A549 treated with DMSO at 1 μM for 4 hours (cell line): ENCODE results near the gene THUMPD1. TPM values are rescaled to one million over a fixed set of nuclear protein-coding genes. Genes with fewer than 3 reads are reported as not detected.

ENCODE experiments used
- total RNA-seq: library from RNA; stranded (reverse); fragments of 200-300 nt; extraction: Qiagen RNA extraction; gene quantifications from 5 replicates; pipeline ENCODE4 v1.2.3, GENCODE V29; 2022; ENCODE audit warnings: low read depth

The THUMPD1 gene, protein sequence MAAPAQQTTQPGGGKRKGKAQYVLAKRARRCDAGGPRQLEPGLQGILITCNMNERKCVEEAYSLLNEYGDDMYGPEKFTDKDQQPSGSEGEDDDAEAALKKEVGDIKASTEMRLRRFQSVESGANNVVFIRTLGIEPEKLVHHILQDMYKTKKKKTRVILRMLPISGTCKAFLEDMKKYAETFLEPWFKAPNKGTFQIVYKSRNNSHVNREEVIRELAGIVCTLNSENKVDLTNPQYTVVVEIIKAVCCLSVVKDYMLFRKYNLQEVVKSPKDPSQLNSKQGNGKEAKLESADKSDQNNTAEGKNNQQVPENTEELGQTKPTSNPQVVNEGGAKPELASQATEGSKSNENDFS
- total RNA-seq, result 23.5 to 29.3 TPM (median 28.5 TPM) in 5 replicates

DNA sequence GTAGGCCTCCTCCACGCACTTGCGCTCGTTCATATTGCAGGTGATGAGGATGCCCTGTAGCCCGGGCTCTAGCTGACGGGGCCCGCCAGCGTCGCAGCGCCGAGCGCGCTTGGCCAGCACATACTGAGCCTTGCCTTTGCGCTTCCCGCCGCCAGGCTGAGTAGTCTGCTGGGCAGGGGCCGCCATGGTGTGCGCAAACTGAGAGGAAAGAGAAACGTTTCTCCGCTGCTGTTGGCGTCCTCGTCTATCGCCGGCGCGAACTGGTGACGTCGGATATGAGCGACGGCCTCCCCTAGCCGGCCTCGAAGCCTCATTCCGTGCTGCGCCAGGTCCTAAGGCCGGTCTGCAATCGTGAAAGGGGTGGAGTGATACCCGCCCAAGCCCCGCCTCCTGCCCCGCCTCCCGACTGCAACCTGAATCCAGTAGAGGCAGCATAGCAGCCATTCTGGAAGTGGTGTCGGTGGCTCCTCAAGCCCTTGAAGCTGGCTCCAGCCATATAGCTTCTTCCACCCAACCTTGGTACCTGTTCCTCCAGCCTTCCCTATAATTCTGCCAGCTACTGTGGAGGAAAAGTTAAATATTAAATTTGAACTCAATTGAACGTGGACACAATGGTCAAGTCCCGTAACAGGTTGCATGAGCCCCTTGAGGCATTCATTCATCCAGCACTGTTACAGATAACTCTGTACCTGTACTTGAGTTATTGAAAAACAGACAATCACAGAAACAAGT lies at the start of gene THUMPD1:
Gene THUMPD1, minus strand, starts transcription at position 265 of the 732 bp plus-strand sequence. Its CDS starts 79 bp downstream, at position 186.

DNA sequence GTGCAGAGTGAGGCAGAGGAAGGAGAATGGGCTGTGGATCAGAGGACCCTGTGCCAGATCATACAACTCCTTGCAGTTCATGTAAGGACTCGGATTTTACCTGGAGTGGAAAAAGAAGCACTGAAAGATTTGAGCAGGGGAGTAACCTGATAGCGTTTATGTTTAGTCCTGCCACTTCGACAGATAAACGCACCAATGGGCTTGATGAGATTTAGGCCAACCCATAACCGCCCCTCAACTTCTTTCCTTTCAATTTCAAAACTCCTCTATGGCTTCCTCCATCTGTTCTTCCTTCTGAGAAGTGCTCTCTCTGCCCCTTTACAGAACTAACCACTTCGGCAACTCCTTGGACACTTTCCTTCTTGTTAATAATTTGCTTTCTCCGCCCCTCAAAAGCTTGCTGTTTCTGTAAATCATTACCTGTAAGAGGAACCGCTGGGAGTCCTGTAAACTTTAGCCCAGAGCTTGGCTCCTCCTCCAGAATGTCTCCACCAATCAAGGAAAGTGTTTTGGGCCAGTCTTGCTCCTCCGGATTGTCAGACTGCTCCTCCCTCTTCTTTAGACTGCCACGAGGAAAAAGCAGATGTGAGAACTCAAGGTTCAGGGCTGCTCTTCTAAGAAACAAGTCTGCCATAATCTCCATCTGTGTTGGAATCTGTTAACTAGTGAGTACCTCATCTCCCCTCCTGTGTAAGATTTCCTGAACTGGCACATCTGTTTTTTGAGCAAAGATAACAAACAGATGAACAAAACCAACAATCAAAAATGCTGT lies 22.0 kb upstream of the THUMPD1 start, which contains the start of gene ACSM3:
Gene ACSM3, plus strand, starts transcription at position 554 of the 772 bp plus-strand sequence. CDS start 6,021 bp downstream, outside the sequence.

Other genes starting within 250 kb of the THUMPD1 start
- not detected in 5 replicates for gene ACSM2B, start 165.5 kb downstream of the THUMPD1 start, total RNA-seq
- not detected in 5 replicates for gene ACSM1, start 44.1 kb downstream of the THUMPD1 start, total RNA-seq
- gene ACSM3, start 22.2 kb upstream of the THUMPD1 start, total RNA-seq, result 3.5 to 4.6 TPM (median 4.5 TPM) in 5 replicates
- 13.1 to 16.3 TPM (median 16.2 TPM) in 5 replicates for gene ERI2, start 64.7 kb upstream of the THUMPD1 start, total RNA-seq
- gene REXO5, start 64.7 kb upstream of the THUMPD1 start, total RNA-seq, result 3.9 to 4.4 TPM (median 4.2 TPM) in 5 replicates
- 4.3 to 5.7 TPM (median 5.0 TPM) in 5 replicates for gene DCUN1D3, start 158.5 kb upstream of the THUMPD1 start, total RNA-seq
- 25.5 to 40.3 TPM (median 29.2 TPM) in 5 replicates for gene LYRM1, start 159.0 kb upstream of the THUMPD1 start, total RNA-seq